GM19240 (cell line): ENCODE measurements around the gene IQGAP3.

Experiments
- DNase-seq: peaks from one replicate; pipeline ENCODE4 v3.0.0; 2011; ENCODE audit warnings: low spot score; ENCODE audit not compliant: insufficient read length

Gene IQGAP3

DNA sequence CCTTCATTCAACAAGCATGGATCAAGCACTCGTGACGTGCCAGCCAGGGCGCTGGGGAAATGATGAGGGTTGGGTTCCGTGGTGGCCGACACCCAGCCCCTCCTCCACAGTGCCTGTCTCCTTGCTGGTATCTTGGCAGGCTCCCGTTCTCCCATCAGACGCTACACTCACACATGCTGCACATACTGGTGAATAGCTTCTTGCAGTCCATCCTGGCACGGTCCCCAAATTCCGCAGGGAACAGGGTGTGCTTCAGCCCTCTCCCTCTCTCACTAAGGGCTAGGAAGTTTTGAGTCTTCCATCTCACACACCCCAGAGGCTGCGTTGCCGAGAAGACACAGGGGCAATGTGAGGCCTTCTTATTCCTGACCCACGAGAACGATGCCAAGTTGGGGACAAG lies 61.7 kb downstream of the IQGAP3 start:
- no peak for DNase-seq

DNA sequence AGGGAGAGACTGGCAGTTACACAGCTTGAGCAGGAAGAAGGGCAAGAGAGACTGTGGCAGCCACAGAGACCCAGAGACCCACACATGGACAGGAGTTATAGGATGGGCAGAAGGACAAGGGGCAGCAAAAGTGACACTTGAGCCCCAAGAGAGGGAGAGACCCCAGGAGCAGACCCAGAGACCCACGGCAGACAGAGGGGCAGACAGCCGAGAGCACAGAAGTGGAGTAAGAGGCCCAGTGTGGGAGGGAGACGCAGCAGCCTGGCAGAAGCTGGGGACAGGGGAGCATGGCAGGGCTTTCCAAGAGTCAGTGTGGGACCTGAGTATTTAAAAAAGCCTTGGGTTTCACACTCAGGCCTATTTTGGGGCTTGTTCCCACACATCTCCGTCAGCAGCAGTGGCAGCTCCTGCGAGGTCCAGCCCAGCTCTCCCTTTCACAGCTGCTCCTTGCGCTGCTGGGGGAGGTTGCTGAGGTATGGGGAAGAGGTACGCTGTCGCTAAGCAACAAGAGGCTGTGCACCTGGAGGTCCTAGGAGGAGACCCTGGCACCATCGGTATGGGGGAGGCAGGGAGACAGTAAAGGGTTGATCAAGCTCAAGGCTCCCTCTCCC lies 62.8 kb downstream of the IQGAP3 start:
- no peak for DNase-seq

DNA sequence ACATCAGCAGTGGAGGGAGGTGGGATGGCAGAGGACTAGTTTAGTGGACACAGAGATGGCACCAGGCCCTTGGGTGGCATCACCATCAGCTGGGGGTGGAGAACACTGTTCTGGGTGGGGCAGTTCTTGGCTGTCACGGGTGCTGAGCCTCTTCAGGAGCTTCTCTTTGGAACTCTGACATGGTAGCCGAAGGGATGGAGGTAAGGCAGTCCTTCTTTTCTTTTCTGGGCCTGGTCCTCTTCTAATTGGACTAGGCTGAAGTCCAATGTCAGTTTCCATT lies 63.5 kb downstream of the IQGAP3 start:
- DNase-seq: no peak

DNA sequence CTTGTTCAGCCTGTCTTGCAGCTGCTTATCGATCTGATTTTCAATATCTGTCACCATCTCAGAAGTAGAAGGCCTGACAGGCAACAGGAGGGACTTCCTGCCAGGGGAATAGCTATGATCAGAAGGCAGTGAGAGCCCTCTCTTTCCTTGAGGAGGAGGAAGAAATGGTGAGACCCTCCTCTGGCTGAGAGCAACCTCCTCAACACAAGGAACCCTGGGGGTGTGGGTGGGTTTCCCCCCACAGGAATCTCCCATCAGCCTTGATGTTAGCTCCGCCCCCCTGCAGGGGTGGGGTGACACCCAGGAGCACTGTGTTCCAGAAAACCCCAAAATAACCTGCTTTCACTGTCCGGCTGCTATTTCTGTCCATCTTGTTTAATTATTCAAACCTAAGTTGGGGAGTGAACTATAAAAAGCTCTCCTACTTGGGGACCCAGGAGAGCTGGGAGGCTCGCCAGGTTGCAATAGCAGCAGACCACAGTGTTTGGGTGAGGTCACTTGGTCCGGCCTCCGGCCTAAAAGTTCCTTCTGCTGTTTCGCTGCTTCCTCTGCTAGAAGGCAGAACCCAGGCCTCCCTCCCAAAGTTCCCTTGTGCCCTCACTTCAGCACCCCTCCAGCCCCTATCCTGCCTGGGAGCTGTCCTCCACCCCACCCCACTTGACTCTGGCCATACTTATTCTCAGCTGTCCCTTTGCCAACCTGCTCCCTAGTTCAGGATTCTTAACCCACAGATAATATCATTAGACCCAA lies 64.0 kb downstream of the IQGAP3 start:
- DNase-seq: no peak

DNA sequence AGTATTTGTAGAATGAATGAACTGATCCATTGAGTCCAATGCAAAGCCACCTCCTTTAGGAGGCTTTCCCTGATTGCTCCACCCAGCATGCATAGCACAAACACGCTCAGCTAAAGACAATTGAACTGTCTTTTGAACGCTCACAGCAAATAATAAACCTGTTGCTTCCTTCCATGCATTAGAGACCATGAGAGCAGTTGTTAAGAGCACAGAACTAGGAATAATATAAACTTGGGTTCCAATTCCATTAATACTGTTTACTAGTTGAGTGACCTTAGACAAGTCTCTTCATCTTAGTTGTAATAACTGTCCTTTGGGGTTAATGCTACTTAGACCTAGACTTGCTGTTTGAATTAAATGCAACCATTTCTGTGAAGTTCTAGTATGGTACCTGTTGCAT lies 65.9 kb downstream of the IQGAP3 start:
- no peak for DNase-seq

- no peak for DNase-seq
Measured at GRCh38 chr1:156505679-156506298, 66.6 kb downstream of the IQGAP3 start.

DNA sequence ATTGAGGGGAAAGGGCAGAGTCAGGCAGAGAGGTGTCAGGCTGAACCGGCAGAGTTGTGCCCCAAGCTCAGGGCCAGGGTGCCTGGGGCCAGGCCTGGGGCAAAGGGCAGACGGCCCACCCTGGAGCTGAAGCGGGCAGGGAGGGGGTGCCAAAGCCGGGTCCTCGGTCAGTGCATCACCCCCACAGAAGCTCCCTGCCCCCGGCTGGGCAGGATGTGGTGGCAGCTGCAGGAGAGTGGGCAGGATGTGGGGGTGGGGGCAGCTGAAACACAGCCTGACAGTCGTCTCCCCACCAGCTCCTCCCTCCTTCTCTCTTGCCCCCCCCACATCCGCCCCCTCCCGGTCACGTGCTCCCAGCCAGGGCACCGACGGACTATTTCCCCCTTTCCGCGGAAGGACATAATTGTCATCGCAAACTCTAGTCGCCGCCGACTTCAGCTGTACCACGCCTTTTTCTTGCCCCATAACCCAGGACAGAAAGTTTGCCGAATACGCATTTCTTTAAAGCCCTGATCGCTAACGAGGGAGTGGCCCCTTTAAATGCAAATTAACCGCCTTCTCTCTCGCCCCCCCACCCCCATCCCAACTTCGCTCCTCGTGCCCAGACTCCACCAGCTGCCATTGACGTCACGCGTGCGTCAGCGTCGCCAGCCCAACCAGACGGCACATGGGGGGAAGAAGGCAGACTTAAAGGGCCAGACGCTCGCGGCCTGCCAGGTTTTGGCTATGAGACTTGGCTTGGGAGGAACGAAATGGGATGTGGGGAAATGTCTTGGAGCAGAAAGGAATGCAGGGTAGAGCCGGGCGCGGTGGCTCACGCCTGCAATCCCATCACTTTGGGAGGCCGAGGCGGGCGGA lies 67.3 kb downstream of the IQGAP3 start:
- peak; percentile 86 for DNase-seq

DNA sequence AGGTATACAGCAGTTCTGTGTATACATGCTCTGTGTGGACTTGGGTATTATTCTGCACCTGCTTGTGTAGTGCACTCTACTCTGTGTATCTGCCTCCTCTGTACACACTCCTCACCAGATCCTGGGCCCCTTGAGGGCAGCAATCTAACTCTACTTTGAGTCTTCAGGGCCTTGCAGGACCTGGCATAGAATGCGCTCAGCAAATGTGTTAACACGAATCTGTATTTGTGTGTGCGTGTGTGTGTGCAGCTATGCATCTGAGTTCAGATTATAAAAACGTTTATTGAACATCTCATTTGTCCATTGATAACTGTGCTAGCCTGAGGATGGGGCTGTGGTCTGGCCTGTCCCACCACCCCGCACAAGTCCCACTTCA lies 67.9 kb downstream of the IQGAP3 start:
- no peak for DNase-seq

- DNase-seq: no peak
Measured at GRCh38 chr1:156503698-156504437, 68.5 kb downstream of the IQGAP3 start.

DNA sequence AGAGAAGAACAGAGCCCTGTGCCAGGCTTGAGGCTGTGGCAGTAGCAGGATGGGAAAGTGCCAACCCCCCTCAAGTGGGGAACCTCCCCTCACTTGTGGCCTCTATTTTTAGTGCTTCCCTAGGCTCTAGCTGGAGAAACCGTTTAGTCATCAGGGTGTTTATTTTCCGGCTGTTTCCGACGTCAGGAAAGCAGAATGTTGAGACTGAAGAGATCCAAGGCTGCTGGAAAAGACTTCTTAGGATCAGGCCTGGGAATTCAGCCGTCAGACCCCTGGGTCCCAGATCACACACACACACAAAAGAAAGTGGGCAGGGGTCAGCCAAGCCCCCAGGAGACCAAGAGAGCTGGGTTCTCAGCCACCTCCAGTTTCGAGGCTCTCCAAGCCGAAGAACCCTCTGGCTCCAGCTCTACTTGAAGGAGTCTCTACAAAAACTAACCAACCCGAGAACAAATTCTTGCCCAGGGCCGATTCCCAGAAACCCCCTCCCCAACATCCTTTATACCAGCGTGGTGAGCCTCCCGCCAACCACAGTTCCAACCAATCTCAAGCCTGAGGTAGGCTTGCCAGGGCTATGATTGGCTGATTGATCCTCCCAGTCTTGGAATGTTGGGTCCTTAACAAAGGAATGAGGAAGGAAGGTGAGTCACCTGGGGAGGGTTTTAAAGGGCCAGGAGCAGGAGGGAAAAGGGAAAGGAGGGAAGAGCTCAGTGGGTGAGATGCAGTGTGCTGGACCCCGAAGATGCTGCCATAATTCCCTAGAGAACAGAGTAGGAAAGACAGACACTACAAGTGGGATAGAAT lies 69.3 kb downstream of the IQGAP3 start:
- DNase-seq: no peak

DNA sequence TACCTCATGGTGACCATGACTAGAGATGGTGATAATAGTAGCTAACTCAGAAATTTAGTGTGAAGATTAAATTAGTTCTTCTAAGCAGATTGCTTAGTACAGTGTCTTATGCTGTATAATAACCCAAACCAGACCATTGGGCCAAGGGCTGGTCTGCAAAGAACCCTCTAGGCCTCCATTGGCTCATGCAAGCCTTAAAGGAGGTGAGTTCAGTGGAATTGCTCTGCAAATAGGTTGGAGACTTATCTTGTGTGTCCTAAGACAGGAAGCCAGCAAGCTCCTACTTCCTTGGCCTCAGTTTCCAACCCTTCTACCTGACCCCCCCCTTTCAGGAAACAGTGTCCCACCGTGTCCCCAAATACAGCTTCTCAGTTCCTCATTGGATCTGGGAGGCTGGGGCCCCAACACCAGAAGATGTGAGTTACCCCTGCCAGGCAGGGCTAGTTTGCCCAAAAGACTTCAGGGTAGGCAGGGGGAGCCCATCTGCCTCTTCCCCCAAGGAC lies 69.9 kb downstream of the IQGAP3 start:
- no peak for DNase-seq

DNA sequence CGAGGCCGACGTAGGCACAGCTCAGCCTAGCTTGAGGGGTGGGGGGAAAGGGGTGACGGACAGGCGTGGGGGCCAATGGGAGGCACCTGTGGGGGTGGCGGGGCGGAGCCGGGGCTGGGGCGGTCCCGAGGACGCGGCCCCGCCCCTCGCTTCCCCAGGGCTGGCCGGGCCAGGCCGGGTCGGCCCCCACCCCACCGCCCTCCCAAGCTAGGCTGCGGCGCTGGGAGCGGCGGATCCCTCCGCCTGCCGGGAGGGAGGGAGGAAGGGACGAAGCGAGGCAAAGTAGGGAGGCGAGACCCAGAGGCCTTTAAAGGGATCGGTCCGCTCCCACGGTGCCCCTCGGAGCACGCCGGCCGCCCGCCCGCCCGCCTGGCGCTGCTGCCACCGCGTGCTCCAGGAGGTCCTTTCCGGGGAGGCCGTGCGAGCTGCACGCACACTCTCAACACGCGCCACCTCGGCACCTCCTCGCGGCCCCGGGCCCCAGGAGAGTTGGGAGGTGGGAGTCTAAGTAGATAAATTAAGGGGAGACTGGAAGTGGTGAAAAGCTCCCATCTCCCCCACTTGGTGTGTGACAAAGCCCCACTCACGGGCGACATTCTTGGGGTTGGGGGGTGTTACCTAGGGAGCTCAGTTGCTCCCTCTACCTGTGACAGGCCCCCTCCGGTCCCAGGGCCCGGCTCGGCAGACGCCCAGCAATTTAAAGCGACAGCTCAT lies 71.4 kb downstream of the IQGAP3 start:
- DNase-seq: no peak

DNA sequence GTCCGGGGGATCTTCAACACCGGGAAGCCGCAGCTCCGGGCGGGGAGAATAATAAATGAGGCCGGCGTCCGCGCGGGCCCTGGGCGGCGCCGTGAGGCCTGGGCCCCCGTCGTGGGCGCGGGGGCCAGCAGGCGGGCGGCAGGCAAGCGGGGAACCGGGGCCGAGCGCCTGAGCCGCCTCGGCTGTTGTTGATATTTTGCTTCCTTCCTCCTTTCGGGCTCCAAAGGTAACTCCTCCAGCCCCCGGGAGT lies 71.9 kb downstream of the IQGAP3 start, which contains the start of gene MEF2D:
Gene MEF2D, minus strand, starts transcription at position 233 of the 250 bp plus-strand sequence. CDS start 17,483 bp downstream, outside the sequence.
- no peak for DNase-seq

DNA sequence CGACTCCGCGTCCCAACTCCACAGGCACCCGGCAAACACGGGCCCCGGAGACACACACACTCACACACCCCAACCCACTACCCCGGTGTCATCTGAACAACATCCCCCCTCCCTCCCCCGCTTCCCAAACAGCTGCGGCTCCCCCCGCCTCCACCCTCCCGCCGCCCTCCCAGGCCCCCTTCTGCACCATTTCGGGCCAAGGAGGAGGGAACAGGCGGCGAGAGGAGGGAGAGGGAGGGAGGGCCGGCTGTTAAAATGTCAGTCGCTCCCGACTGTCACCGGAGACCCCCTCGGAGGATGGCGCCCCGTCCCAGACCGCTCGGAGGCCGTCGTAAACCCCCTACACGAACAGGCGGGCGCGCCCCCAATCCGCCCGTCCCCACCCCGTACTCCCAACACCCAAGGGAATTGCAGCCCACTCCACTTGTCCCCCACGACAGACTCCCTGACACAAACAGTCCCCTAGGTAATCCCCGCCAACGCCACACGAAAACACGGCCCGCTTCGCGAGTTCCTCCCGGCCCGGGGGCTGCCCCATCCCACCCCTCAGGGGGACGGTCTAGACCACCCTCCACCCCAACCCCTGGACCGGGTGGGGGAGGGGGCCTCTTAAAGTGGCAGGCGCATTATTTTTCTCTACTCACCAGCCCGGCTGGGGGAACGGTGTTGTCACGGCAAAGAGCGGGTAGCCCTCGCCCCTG lies 72.4 kb downstream of the IQGAP3 start:
- DNase-seq: no peak

DNA sequence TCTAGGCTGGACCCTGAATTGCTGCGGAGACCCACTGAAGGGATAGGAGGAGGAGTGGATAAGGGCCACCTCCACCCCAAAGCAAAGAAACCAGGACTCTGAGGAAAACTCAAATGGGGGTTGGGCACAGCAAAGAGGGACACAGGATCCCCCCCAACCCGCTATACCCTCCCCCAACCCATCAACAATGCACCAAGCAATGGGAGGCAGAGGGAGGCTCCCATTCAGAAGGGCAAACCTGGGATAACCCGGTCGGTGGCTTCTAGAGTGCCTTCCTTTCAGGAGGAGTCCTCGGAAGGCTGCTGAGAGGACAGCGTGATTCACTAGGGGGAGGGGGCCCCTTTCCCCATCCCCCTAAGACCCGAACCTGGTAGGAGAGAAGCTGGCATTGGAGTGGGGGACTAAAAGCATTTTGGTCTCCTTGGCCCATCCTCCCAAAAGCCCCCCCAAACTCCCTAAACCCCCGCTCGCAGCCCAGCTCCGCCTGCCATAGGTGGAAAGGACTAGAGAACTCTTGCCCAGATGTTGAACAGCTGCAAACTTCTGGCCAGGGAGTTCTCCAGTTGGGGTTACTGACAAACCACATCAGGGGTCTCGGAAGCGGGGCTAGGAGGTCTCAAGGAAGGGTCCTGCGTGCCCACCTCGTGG lies 73.0 kb downstream of the IQGAP3 start:
- no peak for DNase-seq

- no peak for DNase-seq
Measured at GRCh38 chr1:156498432-156499193, 73.8 kb downstream of the IQGAP3 start.

- DNase-seq: no peak
Measured at GRCh38 chr1:156497743-156498431, 74.5 kb downstream of the IQGAP3 start.
